Pancreas (tissue), 10 donors: ENCODE data around the gene STAG2. TPM values are rescaled to one million over a fixed set of nuclear protein-coding genes. Genes with fewer than 3 reads are reported as not detected.

Experiments used
- ATAC-seq, 4 donors: fragments of 200-7000 bp; cut with Tn5 transposase; one replicate each; pipeline versions ENCODE4 v1.8.0 to v1.9.1; 2020; ENCODE audit warnings: mild to moderate bottlenecking in 4 of 4, moderate library complexity in 4 of 4
- DNase-seq, 6 donors: peaks; one replicate each; pipeline ENCODE4 v3.0.0-alpha.2; 2020
- FAIRE-seq: peaks from 2 replicates; lab custom pipeline; 2012; peaks lifted over from hg19 to GRCh38; lab: Jason Lieb, UNC
- H3K27ac ChIP-seq, 4 donors: fragments of 200-600 bp; sonication (generic); 1 replicate in 3 of 4; 2 replicates in 1 of 4; pipeline versions ENCODE4 v1.5.0 to v1.8.0; 2020
- H3K27me3 ChIP-seq, 4 donors: fragments of 200-600 bp; one replicate each; pipeline ENCODE4 v1.8.0; 2021
- H3K36me3 ChIP-seq, 3 donors: fragments of 200-600 bp; sonication (generic) in 1 of 3; one replicate each; pipeline versions ENCODE4 v1.5.0 to v1.8.0; 2020 to 2021
- H3K4me1 ChIP-seq, 3 donors: fragments of 200-600 bp; one replicate each; pipeline ENCODE4 v1.8.0; 2021
- H3K4me3 ChIP-seq, 4 donors: fragments of 200-600 bp; sonication (generic) in 2 of 4; one replicate each; pipeline versions ENCODE4 v1.5.0 to v1.8.0; 2020 to 2021
- H3K9me3 ChIP-seq, 4 donors: fragments of 200-600 bp; one replicate each; pipeline ENCODE4 v1.8.0; 2021
- CTCF ChIP-seq, 4 donors: fragments of 200-600 bp; sonication (generic) in 3 of 4; IDR thresholded peaks; one replicate each; pipeline versions ENCODE4 v1.5.0 to v1.8.0; 2021; ENCODE audit warnings: antibody characterized with exemption in 4 of 4
- WGBS, 2 donors: extraction: QIAGEN DNeasy Blood & Tissue Kit; methylation state at CpG; one replicate each; pipeline ENCODE4 v1.1.7; 2013; 5-methylcytosine and 5-hydroxymethylcytosine counted together
- intact Hi-C, 3 donors: fragments of 100-400 bp; cut with DNase I; formaldehyde crosslinking; loops; one replicate each; pipeline versions ENCODE4 v1.11.1 to v1.14.2; 2022
- polyA plus RNA-seq, 2 donors: library from polyadenylated mRNA; stranded (reverse); fragments of 200-250 nt; gene quantifications; one replicate each; pipeline ENCODE4 v1.2.3, GENCODE V29; 2013
- total RNA-seq, 6 donors: library from RNA; stranded (reverse); fragmentation: NEBNext Ultra II Directional in 4 of 6; extraction: Animal tissue kit (Norgen Biotek cat#: 25700) in 4 of 6; gene quantifications; one replicate each; pipeline versions ENCODE4 v1.2.1 to v1.2.4, GENCODE V29; 2021 to 2023
- donor health status: healthy with polysubstance abuse.
- donor health status: DM: no; HTN: no; CAD: no; lungs with moderate emphysema.
- donor health status: DM: no; HTN: no; CAD: no.
- donor health status: control.
- donor health status: control.
- donor health status: Bipolar disorder and iron deficiency.
- donor health status: DM: yes; HTN: yes; CAD: no.
- donor health status: DM: no; HTN: no; CAD: no.
- donor health status: DM: no; HTN: no; CAD: no.
- donor health status: DM: yes; HTN: yes; CAD: no.

The STAG2 gene
- total and polyA plus RNA-seq, 8 donors = 7.1 to 42.8 (median 28.3) TPM

- Histone ChIP-seq H3K9me3 (no peaks in the 10 kb centered on the region), H3K27ac (no peak overlapping the region), H3K27me3 (no peaks in the 10 kb centered on the region), H3K36me3 (no peaks in the 10 kb centered on the region), H3K4me3 (no peak overlapping the region), H3K4me1 (peaks cover 0 to 5% (median 0%) of the 10 kb centered on the region in 3 donors)
- DNase-seq (no peak), ATAC-seq (no peak), FAIRE-seq (no peak)
- 10 to 25% methylated on average over 3 of the region's 3 CpGs for WGBS, 2 donors
- intact Hi-C loops = no loop called here
- TF ChIP-seq CTCF (IDR thresholded peaks at IDR 0.05) = no peak
Observed at GRCh38 chrX:123983240-123983639, 21.7 kb downstream of the STAG2 start.

- intact Hi-C loops = no loop called here
- Histone ChIP-seq H3K27me3 (no peaks in the 10 kb centered on the region), H3K36me3 (no peaks in the 10 kb centered on the region), H3K27ac (no peak overlapping the region), H3K4me3 (no peak overlapping the region), H3K4me1 (peaks cover 0 to 2% (median 0%) of the 10 kb centered on the region in 3 donors), H3K9me3 (no peaks in the 10 kb centered on the region)
- DNase-seq (no peak), FAIRE-seq (no peak), ATAC-seq (no peak)
- TF ChIP-seq CTCF (IDR thresholded peaks at IDR 0.05) = no peak
- 48 to 58% methylated on average over 2 of the region's 2 CpGs for WGBS, 2 donors
Observed at GRCh38 chrX:123986377-123986776, 24.9 kb downstream of the STAG2 start.

DNA sequence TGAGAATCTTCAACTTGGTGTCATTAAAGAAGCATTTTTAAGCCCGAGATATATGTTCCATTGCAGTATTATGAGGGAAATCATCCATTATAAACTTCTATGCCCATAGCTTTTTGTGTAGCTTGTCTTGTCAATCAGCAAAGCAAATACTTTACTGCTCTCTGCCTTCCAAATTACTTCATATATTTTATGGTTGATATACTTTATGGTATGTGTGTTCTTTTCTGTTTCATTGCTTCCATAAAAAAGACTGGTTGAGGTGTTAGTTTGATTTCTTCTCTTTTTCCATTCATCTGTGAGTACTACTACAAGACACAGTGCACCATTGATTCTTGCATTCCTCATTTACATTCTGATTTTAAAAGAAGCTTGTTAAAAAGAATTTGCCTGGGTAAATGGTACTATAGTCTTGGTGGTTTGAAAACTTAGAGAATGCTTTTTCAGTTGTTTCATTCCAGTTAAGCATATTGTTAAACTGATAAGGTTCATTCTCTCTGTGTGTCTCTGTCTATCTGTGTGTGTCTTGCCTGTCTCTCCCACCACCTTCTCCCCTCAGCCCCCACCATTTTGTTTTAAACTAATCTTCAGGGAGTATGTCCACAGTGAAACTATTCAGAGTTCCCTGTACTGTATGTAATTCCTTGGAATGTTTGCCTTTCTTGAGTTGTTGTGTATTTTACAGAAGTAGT is 27.1 kb downstream of the STAG2 start:
- Histone ChIP-seq H3K4me3 (no peak overlapping the region), H3K27me3 (no peaks in the 10 kb centered on the region), H3K4me1 (no peaks in the 10 kb centered on the region), H3K36me3 (no peaks in the 10 kb centered on the region), H3K9me3 (no peaks in the 10 kb centered on the region), H3K27ac (no peak overlapping the region)
- WGBS, 2 donors = 53 to 92% methylated on average over 1 of the region's 1 CpG
- TF ChIP-seq CTCF (IDR thresholded peaks at IDR 0.05) = no peak
- FAIRE-seq (no peak), ATAC-seq (no peak), DNase-seq (no peak)
- intact Hi-C loops = no loop called here

- no peaks in the 10 kb centered on the region for H3K27me3 ChIP-seq
- DNase-seq = no peak
- no peak for TF ChIP-seq CTCF (IDR thresholded peaks at IDR 0.05)
- H3K36me3 ChIP-seq = no peaks in the 10 kb centered on the region
- intact Hi-C loops = no loop called here
- FAIRE-seq = peak; percentile 13
- no peak for ATAC-seq
- no peak overlapping the region for H3K27ac ChIP-seq
- H3K4me3 ChIP-seq = no peak overlapping the region
- H3K4me1 ChIP-seq = no peaks in the 10 kb centered on the region
- WGBS, 2 donors = 49 to 64% methylated on average over 1 of the region's 1 CpG
- no peaks in the 10 kb centered on the region for H3K9me3 ChIP-seq
Observed at GRCh38 chrX:123989235-123989634, 27.7 kb downstream of the STAG2 start.

- no peak overlapping the region for H3K27ac ChIP-seq
- no peak overlapping the region for H3K4me3 ChIP-seq
- DNase-seq (no peak), FAIRE-seq (no peak), ATAC-seq (no peak)
- no peaks in the 10 kb centered on the region for H3K36me3 ChIP-seq
- H3K9me3 ChIP-seq = no peaks in the 10 kb centered on the region
- no peaks in the 10 kb centered on the region for H3K4me1 ChIP-seq
- TF ChIP-seq CTCF (IDR thresholded peaks at IDR 0.05) = no peak
- no peaks in the 10 kb centered on the region for H3K27me3 ChIP-seq
- 77 to 100% methylated on average over 2 of the region's 2 CpGs for WGBS, 2 donors
- intact Hi-C loops = no loop called here
Observed at GRCh38 chrX:123990169-123990568, 28.7 kb downstream of the STAG2 start.
